Skin epidermis (tissue), 12 donors: ENCODE measurements around the gene RPL22L1.
A peak's percentile ranks its signal among the peaks of the same experiment; 100 is the strongest.
"Not testable (repeated sequence)": the region's sequence is repeated elsewhere in the genome, so short reads cannot be mapped to it uniquely, and the experiment has no call there.

ENCODE experiments used
- H3K27ac ChIP-seq, 21 experiments: fragments of 200-600 bp; sonication (generic) in 11 of 21; one replicate each; pipeline ENCODE4 v1.5.0; 2020; ENCODE audit warnings: mild to moderate bottlenecking in 3 of 21, inconsistent platforms in 2 of 21, moderate library complexity in 2 of 21
- H3K4me3 ChIP-seq, 7 experiments: fragments of 200-600 bp; sonication (generic) in 2 of 7; one replicate each; pipeline ENCODE4 v1.5.0; 2020; ENCODE audit warnings: inconsistent platforms in 2 of 7, mild to moderate bottlenecking in 2 of 7, moderate library complexity in 1 of 7

The RPL22L1 gene

DNA sequence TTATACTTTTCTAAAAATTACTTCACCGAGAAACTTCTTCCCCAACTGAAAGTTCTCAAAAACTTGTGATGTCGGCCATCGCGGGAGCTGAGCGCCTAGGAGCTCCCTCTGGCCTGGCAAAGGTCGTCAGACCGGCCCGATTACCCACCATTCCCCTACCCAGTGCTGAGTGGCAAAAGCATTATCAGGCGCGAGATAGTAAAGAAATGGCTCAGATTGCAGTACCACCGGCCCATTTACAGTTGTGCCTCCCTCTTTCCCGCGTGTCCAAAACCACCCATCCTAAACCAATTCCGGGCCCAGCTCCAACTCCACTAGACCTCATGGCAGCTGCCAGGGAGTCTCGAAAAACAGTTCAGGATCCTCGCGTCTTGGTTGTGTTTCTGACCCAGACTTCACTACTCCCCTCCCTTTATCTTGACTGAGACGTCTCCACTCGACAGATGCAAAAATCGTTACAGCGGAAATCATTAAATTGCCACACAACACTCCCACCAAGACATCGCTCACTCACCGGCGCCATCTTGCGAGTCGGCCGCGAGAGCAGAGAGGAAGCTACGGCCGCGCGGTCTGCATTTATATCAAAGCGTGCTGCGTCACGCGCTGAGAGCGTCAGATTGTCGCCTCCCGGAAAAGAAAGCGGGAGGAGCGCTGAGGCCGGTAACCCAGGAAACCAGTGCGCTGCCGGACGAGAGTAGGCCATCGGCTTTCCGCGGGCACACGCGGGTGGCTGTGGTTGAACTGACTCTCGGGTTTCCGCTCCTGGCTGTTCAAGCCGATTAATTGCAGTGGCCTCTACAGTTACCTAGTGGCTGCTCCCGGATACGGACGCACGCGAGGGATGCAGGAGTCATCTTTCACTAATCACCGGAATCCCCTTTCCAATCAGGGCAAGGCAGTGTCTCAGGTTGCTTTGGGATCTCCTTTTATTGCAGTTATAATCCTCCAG is at the start of gene RPL22L1:
Gene RPL22L1 (minus strand): TSS at position 551 of the 949 bp plus-strand sequence. CDS start 28 bp downstream, at position 523.
- Histone ChIP-seq H3K4me3 (peak within 1 kb of the TSS; percentile 51 to 81 (median 72)), H3K27ac (peak within 1 kb of the TSS; percentile 58 to 94 (median 88))

- H3K4me3 ChIP-seq: no peak overlapping the region
These were observed 48.7 kb upstream of the RPL22L1 start for GRCh38 chr3:170918715-170919114.

GRCh38 chr3:170914690-170915089 is 44.7 kb upstream of the RPL22L1 start:
- H3K4me3 ChIP-seq: no peak overlapping the region
- no peak overlapping the region for H3K27ac ChIP-seq

More at GRCh38 chr3:170918715-170919114, 48.7 kb upstream of the RPL22L1 start:
- no peak overlapping the region for H3K27ac ChIP-seq

DNA sequence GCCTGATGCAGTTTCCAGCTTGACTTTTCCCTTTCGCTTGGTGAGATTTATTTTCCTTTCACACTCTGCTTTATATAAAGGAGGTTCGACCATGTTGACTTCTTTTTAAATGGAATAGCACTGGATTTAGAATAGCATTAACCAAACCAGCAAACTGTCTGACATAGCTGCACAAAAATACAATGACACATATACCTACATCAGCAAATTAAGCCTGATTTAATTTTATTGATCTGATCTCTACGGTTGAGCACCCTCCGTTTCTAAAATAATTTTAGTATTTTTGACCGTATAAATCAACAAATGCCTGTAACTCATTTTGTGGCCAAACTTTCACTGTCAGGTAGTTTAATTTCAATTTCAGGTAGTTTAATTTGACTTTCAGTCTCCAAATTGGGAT is 44.2 kb upstream of the RPL22L1 start:
- H3K27ac ChIP-seq: no peak overlapping the region
- H3K4me3 ChIP-seq: no peak overlapping the region

- Histone ChIP-seq H3K4me3 (no peak overlapping the region), H3K27ac (no peak overlapping the region)
These were observed 41.1 kb upstream of the RPL22L1 start for GRCh38 chr3:170911051-170911450.

DNA sequence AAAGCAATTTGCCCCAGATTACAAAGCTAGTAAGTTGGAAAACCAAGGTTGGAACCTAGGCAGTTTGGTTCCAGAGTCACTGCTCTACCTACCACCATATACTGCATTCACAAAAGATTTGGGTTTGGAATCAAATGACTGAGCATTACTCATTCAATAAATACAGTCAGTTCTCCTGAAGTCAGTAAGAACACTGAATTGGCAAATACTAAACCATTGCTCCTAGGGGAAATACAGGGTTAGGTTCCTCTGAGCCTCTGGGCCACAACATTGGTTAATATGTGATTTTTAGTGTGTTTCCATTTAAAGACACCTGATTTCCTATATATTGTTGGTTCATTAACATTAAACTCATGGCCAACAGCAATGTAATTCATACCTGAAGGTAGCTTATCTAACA is 40.5 kb upstream of the RPL22L1 start:
- no peak overlapping the region for H3K4me3 ChIP-seq

DNA sequence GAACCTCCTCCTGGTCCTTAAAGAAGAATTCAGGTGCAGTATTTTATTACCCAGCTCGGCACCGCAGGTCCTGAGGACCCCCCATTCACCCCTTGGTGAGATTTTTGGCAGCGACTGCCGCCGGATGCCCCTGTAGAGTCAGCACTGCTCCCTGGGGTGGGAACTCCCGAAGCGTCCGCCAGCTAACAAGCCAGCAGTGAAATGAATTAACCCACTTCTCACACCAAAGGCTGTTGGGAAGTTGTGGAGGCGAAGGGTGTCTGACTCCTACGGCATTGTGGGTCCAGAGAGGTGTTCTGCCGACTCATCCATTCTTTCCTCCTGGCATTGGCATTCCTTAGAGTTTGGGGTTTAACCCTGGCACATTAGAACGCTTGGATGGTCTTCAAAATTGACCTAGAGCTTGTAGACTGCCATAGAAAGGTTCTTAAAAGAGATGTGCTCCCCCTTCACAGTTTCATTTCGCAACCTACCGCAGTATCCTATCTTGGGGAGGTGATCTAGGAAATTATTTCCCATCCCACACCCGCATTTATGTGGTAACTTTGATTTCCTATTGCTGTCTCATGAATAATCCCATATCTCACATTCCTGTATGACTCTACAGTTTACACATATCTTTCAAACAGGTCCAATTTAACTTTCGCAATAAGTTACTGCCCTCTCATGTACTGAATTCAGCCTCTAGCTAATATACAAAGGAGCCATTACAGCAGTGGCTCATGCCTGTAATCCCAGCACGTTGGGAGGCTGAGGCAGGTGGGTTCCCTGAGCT is 39.3 kb upstream of the RPL22L1 start:
- no peak overlapping the region for H3K4me3 ChIP-seq
- H3K27ac ChIP-seq: peak overlapping the region in 4 of 21 experiments; percentile 8 to 78 (median 52)

More for the DNA sequence above, 40.5 kb upstream of the RPL22L1 start:
- no peak overlapping the region for H3K27ac ChIP-seq

DNA sequence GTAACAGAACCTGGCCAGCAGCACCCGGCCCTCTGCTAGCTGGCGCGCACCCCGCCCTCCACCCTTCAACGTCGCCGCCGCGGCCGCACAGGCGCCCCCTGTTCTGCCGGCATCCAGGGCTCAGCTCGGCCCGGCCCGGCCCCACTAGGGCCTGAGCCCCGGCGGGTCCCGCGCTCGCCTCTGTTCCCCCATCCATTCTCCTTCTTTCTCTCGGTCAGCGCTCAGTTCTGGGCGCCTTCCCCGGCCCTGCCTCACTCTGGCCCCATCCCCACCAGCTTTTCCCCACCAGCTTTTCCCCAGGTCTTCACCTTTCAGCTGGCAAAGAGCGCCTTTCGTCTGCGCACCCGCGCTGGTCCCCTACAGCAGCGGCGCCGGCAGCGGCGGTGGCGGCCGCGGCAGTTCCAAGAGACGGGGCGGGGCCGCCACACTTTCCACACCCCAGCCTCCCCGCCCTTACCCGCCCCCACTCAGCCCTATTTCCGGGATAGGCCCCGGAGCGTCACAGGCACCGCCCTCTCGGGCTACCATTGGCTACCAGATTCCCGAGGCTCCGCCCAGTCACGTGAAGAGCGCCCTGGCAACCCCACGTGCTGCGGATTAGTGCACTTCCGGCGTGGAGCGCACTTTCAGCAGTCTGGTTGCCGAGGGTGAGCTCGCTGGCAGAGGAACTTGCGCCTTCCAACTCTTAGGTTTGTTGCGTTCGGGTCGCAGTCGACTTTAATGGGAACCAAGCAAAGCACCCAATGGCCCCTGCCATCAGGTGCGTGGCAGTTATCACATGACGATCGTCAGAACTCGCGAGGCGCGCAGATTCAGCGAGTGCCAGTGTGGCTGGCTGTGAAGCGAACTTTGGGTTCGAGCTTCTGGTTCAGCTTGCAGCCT is 38.5 kb upstream of the RPL22L1 start, which contains the start of gene EIF5A2:
Gene EIF5A2 (minus strand): TSS at position 403 of the 882 bp plus-strand sequence. CDS start 831 bp downstream, outside the sequence.
- Histone ChIP-seq H3K4me3 (peak within 1 kb of the TSS; percentile 50 to 71 (median 63)), H3K27ac (peak within 1 kb of the TSS in 18 of 21 experiments; percentile 4 to 82 (median 65))

DNA sequence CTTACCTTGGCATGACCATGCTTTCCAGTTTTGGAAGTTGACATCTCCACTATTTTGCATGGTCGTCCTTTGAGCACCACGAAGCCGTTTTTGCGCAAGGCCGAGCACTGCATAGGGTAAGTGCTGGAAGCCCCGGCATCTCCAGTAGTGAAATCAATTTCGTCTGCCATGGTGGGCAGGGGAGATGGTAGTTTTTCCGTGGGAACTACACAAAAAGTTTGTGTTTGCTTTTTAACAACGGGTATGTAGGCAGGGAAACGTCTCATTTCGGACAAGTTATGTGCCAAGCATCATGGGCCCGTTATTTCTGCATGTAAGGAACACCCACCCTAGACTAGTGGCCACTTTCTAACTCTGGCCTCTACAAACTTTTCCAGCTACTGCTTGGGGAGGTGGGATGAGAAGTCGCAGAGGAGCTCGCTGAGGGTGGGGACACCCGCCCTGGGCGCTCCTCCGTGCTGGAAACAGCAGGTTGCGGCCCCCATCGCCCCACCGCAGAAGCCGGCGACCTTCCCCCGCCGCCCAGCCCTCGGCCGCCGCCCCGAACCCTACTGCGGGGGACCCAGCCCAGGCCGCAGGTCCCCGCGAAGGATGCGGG is 37.7 kb upstream of the RPL22L1 start:
- Histone ChIP-seq H3K27ac (peak overlapping the region in 16 of 21 experiments; percentile 4 to 82 (median 66)), H3K4me3 (peak overlapping the region; percentile 50 to 71 (median 63))

DNA sequence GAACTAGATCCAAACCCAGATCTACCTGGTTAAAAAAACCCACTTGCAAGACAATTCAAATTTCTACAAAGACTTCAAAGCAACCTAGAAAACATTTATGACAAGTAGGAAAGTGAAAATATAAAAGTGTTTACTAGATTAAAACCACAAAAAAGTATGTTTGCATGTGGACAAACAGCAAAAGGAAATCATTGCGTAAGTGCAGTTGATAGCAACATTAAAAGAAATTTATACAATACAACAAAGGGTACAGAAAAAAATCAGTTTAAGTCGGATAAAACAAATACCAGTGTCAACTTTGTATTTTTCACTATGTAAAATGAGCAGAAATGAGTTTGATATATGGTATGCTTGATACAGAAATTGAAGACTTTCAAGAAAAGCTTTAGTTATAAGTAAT is 35.9 kb upstream of the RPL22L1 start:
- H3K4me3 ChIP-seq: no peak overlapping the region

DNA sequence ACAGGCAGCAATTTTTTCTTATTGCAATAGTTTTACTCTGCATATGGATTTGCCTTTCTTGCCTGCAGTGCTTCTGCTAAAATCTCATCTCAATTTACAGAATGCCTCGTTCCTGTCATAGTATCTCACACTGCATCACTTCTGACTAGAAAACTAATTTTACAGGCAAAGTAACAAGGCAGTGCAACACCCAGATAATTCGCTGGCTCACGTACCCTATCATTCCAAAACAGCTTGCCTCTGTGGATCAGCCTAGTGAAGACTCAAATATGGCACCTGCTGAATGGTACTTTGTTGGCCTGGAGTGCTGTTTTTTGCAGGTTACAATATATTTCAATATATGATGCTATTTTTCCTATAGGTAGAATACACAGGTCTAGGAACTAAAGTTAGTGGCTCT is 33.1 kb upstream of the RPL22L1 start:
- Histone ChIP-seq H3K4me3 (no peak overlapping the region), H3K27ac (no peak overlapping the region)

More for the DNA sequence above, 35.9 kb upstream of the RPL22L1 start:
- H3K27ac ChIP-seq: no peak overlapping the region

DNA sequence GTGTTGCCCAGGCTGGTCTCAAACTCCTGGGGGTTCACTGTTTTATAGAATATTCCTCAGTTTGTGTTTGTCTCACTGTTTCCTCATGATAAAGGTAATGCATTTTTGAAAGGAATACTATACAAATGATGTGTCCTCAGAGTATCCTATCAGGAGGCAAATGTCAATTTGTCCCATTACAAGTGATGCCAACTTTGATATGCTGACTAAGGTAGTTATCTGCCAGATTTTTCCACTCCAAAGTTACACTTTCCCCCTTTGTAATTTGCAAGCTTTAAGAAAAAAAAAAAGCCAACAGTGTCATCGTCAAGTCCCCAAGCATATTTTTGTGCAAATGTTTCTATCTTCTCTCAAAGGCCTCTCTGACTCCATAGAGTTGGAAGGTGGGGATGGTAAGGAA is 29.5 kb upstream of the RPL22L1 start:
- Histone ChIP-seq H3K4me3 (no peak overlapping the region), H3K27ac (no peak overlapping the region)

GRCh38 chr3:170897978-170898377 is 28.0 kb upstream of the RPL22L1 start:
- Histone ChIP-seq H3K27ac (no peak overlapping the region), H3K4me3 (no peak overlapping the region)

DNA sequence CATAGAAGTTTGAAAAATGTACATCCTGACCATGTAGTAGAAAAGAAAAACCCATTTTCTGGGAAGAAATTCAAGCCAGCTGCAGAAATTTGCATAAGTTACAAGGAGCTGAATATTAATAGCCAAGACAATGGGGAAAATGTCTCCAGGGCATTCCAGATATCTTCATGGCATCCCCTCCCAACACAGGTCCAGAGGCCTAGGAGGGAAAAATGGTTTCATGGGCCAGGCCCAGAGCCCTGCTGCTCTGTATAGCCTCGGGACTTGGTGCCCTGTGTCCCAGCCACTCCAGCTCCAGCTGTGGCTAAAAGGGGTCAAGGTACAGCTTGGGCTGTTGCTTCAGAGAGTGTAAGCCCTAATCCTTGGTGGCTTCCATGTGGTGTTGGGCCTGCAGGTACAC is 27.2 kb upstream of the RPL22L1 start:
- not testable (repeated sequence) for H3K27ac ChIP-seq, H3K4me3 ChIP-seq

DNA sequence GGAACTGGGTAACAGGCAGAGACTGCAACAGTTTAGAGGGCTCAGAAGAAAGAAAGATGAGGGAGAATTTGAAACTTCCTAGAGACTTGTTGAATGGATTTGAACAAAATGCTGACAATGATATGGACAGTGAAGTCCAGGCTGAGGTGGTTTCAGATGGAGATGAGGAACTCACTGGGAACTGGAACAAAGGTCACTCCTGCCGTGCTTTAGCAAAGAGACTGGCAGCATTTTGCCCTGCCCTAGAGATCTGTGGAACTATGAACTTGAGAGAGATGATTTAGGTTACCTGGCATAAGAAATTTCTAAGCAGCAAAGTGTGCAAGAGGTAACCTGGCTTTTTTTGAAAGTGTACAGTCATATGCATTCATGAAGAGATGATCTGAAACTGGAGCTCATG is 26.8 kb upstream of the RPL22L1 start:
- Histone ChIP-seq H3K27ac (no peak overlapping the region), H3K4me3 (no peak overlapping the region)

DNA sequence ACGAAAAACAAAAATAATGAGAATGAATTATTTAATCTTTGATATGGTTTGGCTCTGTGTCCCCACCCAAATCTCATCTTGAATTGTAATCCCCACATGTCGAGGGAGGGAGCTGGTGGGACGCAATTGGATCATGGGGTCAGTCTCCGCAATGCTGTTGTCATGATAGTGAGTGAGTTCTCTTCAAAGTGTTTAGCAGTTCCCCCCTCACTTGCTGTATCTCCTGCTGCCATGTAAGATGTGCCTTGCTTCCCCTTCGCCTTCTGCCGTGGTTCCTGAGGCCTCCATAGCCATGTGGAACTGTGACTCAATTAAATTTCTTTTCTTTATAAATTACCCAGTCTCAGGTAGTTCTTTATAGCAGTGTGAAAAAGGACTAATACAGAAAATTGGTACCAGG is 26.3 kb upstream of the RPL22L1 start:
- not testable (repeated sequence) for H3K4me3 ChIP-seq, H3K27ac ChIP-seq

GRCh38 chr3:170893895-170894294 is 23.9 kb upstream of the RPL22L1 start:
- H3K4me3 ChIP-seq: no peak overlapping the region
- no peak overlapping the region for H3K27ac ChIP-seq

GRCh38 chr3:170889630-170890029 is 19.6 kb upstream of the RPL22L1 start:
- Histone ChIP-seq H3K27ac (no peak overlapping the region), H3K4me3 (no peak overlapping the region)

- no peak overlapping the region for H3K27ac ChIP-seq
- no peak overlapping the region for H3K4me3 ChIP-seq
These were observed 19.1 kb upstream of the RPL22L1 start for GRCh38 chr3:170889132-170889531.
